Measurements from ENCODE around the gene KIF26B. TPM values are rescaled to one million over a fixed set of nuclear protein-coding genes. Genes with fewer than 3 reads are reported as not detected.

Gene KIF26B
- total and polyA plus RNA-seq, 2 experiments from 2014 or later: 0.03 to 0.76 TPM

- TF ChIP-seq ZNF462 (CRISPR knock-in tag; IDR thresholded peaks at IDR 0.05): no peak
- TF ChIP-seq CTCF (conservative IDR thresholded peaks at IDR 0.05; ENCODE audit: low read depth in 2 of 2): no peak
- TF ChIP-seq STAT1 (IDR thresholded peaks at IDR 0.05; ENCODE audit: unreplicated experiment): no peak
- TF ChIP-seq CREB1 (CRISPR knock-in tag; IDR thresholded peaks at IDR 0.05; ENCODE audit: low read depth): no peak
- no peak for TF ChIP-seq EZH2 (IDR thresholded peaks at IDR 0.05; ENCODE audit: low read depth, unreplicated experiment)
- TF ChIP-seq ETS1 (IDR thresholded peaks at IDR 0.05): no peak
Observed at GRCh38 chr1:245306020-245306419, 151.2 kb downstream of the KIF26B start (continued).
